Motor neuron (in vitro differentiated cells): ENCODE results near the gene ZNF460. TPM values are rescaled to one million over a fixed set of nuclear protein-coding genes. Genes with fewer than 3 reads are reported as not detected.
"Not testable (repeated sequence)": the region's sequence is repeated elsewhere in the genome, so short reads cannot be mapped to it uniquely, and the experiment has no call there.

Experiments
- ATAC-seq, 8 experiments: fragments of 200-7000 bp; cut with Tn5 transposase; replicated peaks in 6 of 8; 2 replicates each; pipeline ENCODE4 v1.8.0; 2021; ENCODE audit warnings: mild to moderate bottlenecking in 8 of 8, moderate library complexity in 8 of 8
- H3K27ac ChIP-seq, 2 donors: fragments of 250-450 bp; sonication (Bioruptor Pico); 2 replicates each; pipeline ENCODE4 v1.9.0; 2021; ENCODE audit warnings: antibody characterized with exemption in 2 of 2, mild to moderate bottlenecking in 2 of 2, moderate library complexity in 1 of 2
- H3K4me1 ChIP-seq, 2 donors: fragments of 250-450 bp; sonication (Bioruptor Pico); replicated peaks in 1 of 2; 2 replicates each; pipeline ENCODE4 v1.6.1; 2021; ENCODE audit warnings: antibody characterized with exemption in 2 of 2, mild to moderate bottlenecking in 2 of 2, moderate library complexity in 1 of 2
- H3K4me3 ChIP-seq, 5 donors: fragments of 250-450 bp; sonication (Bioruptor Pico); 2 replicates each; pipeline ENCODE4 v1.9.0; 2021; ENCODE audit warnings: antibody characterized with exemption in 5 of 5, mild to moderate bottlenecking in 5 of 5, moderate library complexity in 4 of 5
- WGBS, 10 experiments: fragments of 450-650 bp; shearing (Covaris generic); methylation state at CpG; one replicate each; pipeline ENCODE4 v1.0.0; 2022; 5-methylcytosine and 5-hydroxymethylcytosine counted together
- in situ Hi-C, 9 experiments: fragments of 400-800 bp; cut with MboI; loops; one replicate each; pipeline ENCODE4 v1.15.0; 2021; ENCODE audit warnings: low sequenced_read_pairs in 9 of 9, low pct_unique_long_range_greater_than_20kb in 2 of 9; ENCODE audit not compliant: unreplicated experiment in 9 of 9
- total RNA-seq, 8 experiments: library from RNA; unstranded; fragments of 300-600 nt; gene quantifications; 2 replicates each; pipeline versions ENCODE4 v1.2.3 to v1.2.4, GENCODE V29; 2022

Gene ZNF460
- total RNA-seq, 8 experiments from 2014 or later = 38.8 to 113 (median 68.9) TPM

DNA sequence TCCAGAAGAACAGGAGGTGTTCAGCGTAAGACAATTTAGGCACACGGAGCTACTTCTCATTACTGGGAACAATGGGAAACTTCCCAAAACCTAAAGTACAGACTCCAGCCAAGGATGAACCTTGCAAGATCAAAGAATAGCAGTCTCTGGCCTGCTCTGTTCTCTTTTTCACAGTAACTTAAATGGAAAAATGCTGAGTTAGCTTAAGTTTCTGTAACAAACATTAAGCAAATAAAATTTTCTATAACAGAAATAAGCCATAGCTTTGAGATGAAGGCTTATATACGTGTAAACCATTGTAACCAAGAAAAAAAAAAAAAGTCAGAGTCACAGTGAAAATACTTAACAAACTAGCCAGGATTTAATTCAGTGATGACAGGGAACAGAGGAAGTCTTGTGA is 18.2 kb upstream of the ZNF460 start:
- Histone ChIP-seq H3K4me3 (no peak overlapping the region), H3K27ac (no peak overlapping the region), H3K4me1 (peaks cover 0 to 3% of the 10 kb centered on the region in 2 donors)
- in situ Hi-C loops = no loop called here
- 60 to 100% (median 92%) methylated on average over 1 to 3 of the region's 3 CpGs for WGBS, 10 experiments
- no peak for ATAC-seq

DNA sequence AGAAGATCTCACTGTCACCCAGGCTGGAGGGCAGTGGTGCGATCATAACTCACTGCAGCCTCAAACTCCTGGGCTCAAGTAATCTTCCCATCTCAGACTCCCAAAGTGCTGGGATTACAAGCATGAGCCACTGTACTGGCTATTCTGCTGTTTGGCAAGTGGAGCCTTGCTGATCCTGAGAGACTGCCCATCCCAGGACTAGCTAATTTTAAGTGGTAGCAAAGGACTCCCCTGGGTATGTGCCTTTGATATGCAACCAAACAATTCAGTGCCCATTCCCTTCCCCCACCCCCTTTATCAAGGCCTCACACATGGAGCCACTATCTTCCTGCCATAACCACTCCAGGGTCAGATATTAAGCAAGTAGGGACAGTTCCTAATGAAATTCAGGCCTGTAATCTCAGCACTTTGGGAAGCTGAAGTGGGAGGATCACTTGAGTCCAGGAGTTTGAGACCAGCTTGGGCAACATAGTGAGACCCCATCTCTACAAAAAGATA is 17.0 kb upstream of the ZNF460 start:
- Histone ChIP-seq H3K4me3 (no peak overlapping the region), H3K27ac (no peak overlapping the region), H3K4me1 (peaks cover 0 to 4% of the 10 kb centered on the region in 2 donors)
- ATAC-seq = no peak
- in situ Hi-C loops = no loop called here
- WGBS, 10 experiments = 80 to 100% (median 89%) methylated on average over 1 of the region's 1 CpG; no CpG with 5 or more reads in 7 of the 10 experiments

DNA sequence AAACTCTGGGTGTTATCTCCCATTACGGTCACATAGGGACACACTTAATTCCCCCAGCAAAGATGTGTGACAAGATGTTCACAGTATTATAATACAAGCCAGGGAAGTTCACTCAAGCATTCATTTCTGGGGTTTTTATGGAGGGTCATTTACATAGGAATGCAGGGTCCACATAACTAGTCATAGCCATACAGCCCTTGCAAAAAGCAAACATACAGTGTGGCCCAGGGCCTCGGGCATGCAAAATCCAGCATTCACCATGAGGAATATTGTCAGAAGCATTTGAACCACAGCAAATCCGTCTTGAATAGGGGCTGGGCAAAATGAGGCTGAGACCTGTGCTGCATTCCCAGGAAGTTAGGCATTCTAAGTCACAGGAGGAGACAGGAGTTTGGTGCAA is 13.0 kb upstream of the ZNF460 start:
- Histone ChIP-seq H3K4me1 (peaks cover 0 to 4% of the 10 kb centered on the region in 2 donors), H3K27ac (no peak overlapping the region), H3K4me3 (no peak overlapping the region)
- peak; percentile 56 to 92 (median 82) for ATAC-seq
- in situ Hi-C loops = no loop called here
- 10 to 70% (median 52%) methylated on average over 2 to 3 of the region's 3 CpGs; no CpG with 5 or more reads in 4 of the 10 experiments for WGBS, 10 experiments

DNA sequence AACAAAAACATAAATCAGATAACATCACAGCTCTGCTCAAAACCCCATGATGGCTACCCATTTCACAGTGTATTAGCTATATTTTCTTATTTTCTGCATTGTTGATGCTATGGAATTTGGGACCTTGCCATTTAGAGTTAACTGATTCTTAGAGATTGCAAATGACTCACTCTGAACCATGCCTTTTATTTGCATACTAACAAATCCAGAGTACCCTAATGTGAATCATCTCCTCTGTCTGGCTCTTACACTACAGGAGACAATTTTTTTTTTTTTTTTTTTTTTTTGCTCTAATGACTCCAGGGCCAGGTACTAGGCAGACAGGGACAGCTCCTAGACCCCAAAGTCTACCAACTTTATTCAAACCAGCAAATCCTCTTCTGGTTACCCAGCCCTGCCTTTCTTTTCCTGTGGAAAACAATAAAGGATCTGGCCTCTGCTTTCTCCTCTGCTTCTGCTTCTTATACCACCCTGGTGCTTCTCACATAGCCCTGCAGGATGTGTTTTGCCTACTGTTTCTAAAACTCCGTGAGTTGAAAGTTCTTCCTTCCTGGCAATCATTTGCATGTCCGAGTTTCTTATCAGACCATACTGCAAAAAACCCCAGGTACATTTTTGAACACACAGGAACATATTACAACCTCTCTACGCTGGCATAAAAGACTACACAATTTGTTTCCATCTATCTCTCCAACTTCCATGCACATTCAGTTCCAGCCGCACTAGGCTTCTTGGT is 10.6 kb upstream of the ZNF460 start:
- H3K4me3 ChIP-seq = no peak overlapping the region
- WGBS, 10 experiments = 73 to 96% (median 85%) methylated on average over 2 to 4 of the region's 4 CpGs; no CpG with 5 or more reads in 2 of the 10 experiments
- in situ Hi-C loops = no loop called here
- peak; percentile 16 to 74 (median 58) for ATAC-seq
- H3K4me1 ChIP-seq = peaks cover 0 to 4% of the 10 kb centered on the region in 2 donors
- no peak overlapping the region for H3K27ac ChIP-seq

DNA sequence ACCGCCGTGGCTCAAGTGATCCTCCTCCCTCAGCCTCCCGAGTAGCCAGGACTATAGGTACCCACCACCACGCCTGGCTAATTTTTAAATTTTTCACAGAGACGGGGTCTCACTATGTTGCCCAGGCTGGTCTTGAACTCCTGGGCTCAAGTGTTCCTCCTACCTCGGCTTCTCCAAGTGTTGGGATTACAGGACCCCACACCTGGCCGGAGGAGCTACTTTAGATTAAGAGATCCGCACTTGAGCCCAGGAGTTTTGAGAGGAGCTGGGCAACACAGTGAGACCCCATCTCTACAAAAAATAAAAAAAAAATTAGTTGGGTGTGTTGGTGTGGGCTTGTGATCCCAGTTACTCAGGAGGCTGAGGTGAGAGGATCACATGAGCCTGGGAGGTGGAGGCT is 9.0 kb upstream of the ZNF460 start:
- in situ Hi-C loops = no loop called here
- Histone ChIP-seq H3K4me1 (peaks cover 0 to 4% of the 10 kb centered on the region in 2 donors), H3K27ac (no peak overlapping the region), H3K4me3 (no peak overlapping the region)
- 70 to 100% (median 95%) methylated on average over 1 to 6 of the region's 8 CpGs; no CpG with 5 or more reads in 1 of the 10 experiments for WGBS, 10 experiments
- ATAC-seq = no peak

DNA sequence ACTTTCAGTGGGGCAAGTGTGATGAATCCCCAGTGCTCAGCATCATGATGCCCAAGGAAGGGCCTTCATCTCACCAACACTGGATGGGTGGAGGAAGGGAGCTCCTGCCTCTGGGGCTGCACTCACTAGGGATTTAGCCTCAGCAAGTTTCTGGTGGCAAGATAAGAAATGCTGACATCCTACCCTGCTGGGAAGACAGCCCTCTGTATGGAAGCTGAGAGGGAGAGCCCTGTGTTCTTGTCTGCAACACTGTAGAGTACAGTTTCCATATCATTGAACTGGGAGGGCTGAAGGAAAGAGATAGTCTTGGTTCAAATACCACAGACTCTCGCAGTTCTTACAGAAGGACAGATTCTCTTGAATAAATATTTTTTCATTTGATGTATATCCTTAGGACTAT is 7.3 kb upstream of the ZNF460 start:
- in situ Hi-C loops = no loop called here

DNA sequence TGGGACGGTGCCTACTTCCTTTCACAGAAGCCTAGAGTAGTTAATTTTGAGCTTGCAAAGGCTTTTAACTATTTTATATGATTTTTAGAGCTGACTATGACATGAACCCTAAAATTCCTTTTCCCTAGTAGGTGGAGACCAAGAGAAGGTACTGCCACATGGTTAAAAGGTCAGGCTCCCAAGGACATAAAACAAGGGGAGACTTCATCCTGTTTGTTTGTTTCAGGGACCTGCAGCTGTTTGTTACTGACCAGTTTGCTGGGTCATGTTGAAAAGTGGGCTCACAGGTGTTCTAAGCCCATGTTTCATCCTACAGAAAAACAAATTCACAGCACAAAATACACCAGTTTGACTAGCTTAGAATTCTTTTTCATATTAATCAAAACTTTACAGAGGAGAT is 3.9 kb upstream of the ZNF460 start:
- H3K4me1 ChIP-seq = peaks cover 0 to 8% of the 10 kb centered on the region in 2 donors
- H3K27ac ChIP-seq = no peak overlapping the region
- ATAC-seq = no peak
- in situ Hi-C loops = no loop called here
- WGBS, 10 experiments = 60 to 100% (median 85%) methylated on average over 1 of the region's 1 CpG; no CpG with 5 or more reads in 4 of the 10 experiments
- H3K4me3 ChIP-seq = no peak overlapping the region

More for the DNA sequence above, 7.3 kb upstream of the ZNF460 start:
- Histone ChIP-seq H3K27ac (no peak overlapping the region), H3K4me1 (no peaks in the 10 kb centered on the region), H3K4me3 (no peak overlapping the region)
- ATAC-seq = no peak
- WGBS, 10 experiments = 43 to 100% (median 81%) methylated on average over 1 of the region's 1 CpG; no CpG with 5 or more reads in 2 of the 10 experiments

DNA sequence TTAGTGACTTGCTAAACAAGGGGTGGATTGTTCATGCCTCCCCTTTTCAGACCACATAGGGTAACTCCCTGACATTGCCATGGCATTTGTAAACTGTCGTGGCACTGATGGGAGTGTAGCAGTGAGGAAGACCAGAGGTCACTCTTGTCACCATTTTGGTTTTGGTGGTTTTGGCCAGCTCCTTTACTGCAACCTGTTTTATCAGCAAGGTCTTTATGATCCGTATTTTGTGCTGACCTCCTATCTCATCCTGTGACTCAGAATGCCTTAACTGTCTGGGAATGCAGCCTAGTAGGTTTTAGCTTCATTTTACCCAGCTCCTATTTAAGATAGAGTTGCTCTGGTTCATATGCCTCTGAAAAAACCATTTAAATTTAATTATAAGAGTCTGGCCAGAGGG is 1.8 kb upstream of the ZNF460 start:
- ATAC-seq, in situ Hi-C loops, H3K4me3 ChIP-seq, H3K27ac ChIP-seq: not testable (repeated sequence)
- 47 to 100% (median 88%) methylated on average over 1 to 2 of the region's 2 CpGs; no CpG with 5 or more reads in 5 of the 10 experiments for WGBS, 10 experiments
- peaks cover 10 to 19% of the 10 kb centered on the region in 2 donors for H3K4me1 ChIP-seq

DNA sequence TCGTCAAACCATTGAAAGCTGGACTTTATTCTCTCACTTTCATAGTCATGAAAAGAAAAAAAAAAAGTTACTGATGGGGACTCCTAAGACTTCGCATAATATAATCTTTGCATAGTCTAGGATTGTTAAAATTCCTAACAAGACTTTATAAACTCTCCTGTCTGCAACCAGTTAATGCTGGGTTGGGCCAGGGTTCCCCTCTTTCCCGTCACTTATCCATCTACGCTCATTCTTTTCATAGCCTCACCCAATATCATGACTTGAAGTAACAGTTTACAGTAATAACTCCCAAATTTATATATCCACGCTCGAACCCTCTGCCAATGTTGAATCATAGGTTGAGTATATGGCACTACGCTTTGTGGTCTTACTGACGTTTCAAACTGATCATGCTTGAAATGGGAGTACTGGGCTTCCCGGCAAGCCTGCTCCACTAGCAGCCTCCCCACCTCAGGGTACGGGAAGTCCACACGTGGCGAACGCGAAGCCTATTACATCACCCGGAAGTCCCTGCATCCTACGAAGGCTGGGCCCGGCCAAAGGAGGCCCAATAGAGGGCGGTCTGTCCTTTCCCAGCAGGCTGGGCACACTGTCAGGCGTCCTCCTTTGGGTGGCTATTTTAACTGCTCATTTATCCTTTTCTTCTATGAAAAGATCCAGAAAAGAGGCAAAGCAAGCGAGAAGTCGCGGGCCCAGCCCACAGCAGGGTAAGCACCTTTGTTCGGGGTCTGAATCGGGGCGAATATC is 694 bp upstream of the ZNF460 start:
- 0 to 55% (median 22%) methylated on average over 1 to 16 of the region's 25 CpGs for WGBS, 10 experiments
- peak; percentile 76 to 96 (median 94) for ATAC-seq
- Histone ChIP-seq H3K4me1 (peaks cover 10 to 19% of the 10 kb centered on the region in 2 donors), H3K4me3 (peak overlapping the region; percentile 83 to 96 (median 89)), H3K27ac (peak overlapping the region; percentile 100)
- in situ Hi-C loops = no loop called here

DNA sequence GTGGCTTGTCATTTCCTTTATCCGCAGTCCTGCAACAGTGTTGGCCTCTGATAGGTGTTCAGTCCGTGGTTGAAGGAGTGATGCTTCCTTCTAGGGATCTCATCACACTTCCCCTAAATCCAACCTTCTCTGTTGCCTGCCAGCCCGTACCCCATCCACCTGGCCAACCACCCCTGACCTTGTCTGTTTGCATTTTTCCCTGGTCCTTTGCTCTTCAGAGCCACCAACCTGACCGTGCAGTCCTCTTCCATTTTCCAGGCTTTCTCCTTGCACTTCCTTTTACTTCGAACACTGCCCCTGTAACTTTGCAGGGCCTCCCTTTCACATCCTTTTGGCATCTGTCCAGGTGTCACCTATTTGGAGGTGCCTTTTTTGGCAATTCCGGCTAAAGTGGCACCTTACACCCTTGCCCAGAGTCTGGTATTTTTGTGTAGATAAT is 696 bp downstream of the ZNF460 start:
- peaks cover 10 to 19% of the 10 kb centered on the region in 2 donors for H3K4me1 ChIP-seq
- H3K4me3 ChIP-seq = peak overlapping the region; percentile 83 to 96 (median 89)
- no peak for ATAC-seq
- WGBS, 10 experiments = 0 to 38% (median 9%) methylated on average over 1 to 5 of the region's 6 CpGs
- in situ Hi-C loops = no loop called here
- H3K27ac ChIP-seq = peak overlapping the region; percentile 100

DNA sequence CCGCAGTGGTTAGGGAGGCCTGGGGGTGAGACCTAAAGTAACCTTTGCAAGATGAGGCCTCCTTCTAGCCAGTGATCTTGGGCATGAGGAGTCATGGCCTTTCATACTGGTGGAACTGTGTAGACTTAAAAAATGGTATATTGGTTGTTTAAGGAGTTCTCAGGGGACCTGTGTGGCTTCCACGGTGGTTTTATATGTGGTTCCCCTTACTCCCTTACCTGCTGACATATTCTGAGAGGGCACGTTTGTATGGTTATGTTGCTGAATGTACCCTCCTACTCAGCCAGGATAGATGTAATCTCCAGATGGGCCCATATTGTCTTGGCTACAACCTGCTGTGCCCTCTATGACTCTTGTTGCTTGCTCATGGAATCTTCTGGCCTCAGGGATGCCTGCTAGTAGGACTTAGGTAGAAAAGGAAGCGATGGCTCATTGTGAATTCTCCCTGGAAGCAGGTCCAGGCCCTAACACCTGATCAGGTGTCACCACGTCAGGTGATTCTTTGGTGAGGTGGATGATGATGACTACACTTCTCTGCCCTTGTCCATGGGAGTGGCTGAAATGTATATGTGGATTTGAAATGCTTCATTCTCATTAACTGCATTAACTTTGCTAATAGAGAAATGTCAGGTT is 1.8 kb downstream of the ZNF460 start:
- no peak overlapping the region for H3K27ac ChIP-seq
- H3K4me1 ChIP-seq = peaks cover 10 to 19% of the 10 kb centered on the region in 2 donors
- WGBS, 10 experiments = 43 to 100% (median 82%) methylated on average over 1 to 4 of the region's 5 CpGs; no CpG with 5 or more reads in 3 of the 10 experiments
- in situ Hi-C loops = no loop called here
- H3K4me3 ChIP-seq = peak overlapping the region; percentile 83 to 96 (median 89)
- ATAC-seq = no peak

DNA sequence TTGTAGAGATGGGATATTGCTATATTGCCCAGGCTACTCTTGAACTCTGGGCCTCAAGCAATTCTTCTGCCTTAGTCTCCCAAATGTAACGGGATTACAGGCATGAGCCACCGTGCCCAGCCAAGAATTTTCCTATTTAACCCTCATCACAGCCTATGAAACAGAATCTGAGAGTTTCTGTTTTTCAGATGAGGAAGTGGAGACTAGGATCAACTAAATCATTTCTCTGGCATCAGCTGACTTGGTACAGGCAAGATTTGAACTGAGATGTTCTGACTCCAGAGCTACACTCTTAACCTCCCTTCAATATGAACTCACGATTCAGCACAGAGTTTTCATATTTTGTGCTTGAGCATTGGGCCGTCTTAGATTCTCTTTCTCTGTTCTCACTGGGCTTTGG is 8.1 kb downstream of the ZNF460 start:
- WGBS, 10 experiments = 90 to 100% (median 98%) methylated on average over 1 to 4 of the region's 4 CpGs

DNA sequence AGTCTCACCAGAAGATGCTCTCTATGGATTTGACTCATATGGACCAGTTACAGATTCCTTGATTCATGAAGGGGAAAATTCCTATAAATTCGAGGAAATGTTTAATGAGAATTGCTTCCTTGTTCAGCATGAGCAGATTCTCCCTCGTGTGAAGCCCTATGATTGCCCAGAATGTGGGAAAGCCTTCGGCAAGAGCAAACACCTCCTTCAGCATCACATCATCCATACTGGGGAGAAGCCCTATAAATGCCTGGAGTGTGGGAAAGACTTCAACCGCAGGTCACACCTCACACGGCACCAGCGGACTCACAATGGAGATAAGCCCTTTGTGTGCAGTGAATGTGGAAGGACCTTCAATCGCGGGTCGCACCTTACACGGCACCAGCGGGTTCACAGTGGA is 10.7 kb downstream of the ZNF460 start:
- peak in 3 of 8 experiments; percentile 1 to 21 (median 6) for ATAC-seq
- H3K4me1 ChIP-seq = no peaks in the 10 kb centered on the region
- in situ Hi-C loops = no loop called here
- no peak overlapping the region for H3K27ac ChIP-seq
- WGBS, 10 experiments = 90 to 100% (median 98%) methylated on average over 1 to 9 of the region's 11 CpGs; no CpG with 5 or more reads in 5 of the 10 experiments
- H3K4me3 ChIP-seq = no peak overlapping the region

More for the DNA sequence above, 8.1 kb downstream of the ZNF460 start:
- no peak overlapping the region for H3K27ac ChIP-seq
- no peaks in the 10 kb centered on the region for H3K4me1 ChIP-seq
- in situ Hi-C loops = no loop called here
- ATAC-seq = no peak
- H3K4me3 ChIP-seq = no peak overlapping the region
